Esophagus muscularis mucosa (tissue), 4 donors: Measurements from ENCODE around the gene CHRNA3.

Experiments used
- EP300 ChIP-seq: sonication (generic); formaldehyde crosslinking; IDR thresholded peaks from one replicate; pipeline ENCODE4 v1.6.1; 2017; ENCODE audit warnings: antibody characterized with exemption
- POLR2AphosphoS5 ChIP-seq, 2 donors: sonication (generic); formaldehyde crosslinking; IDR thresholded peaks; one replicate each; pipeline ENCODE4 v1.6.1; 2017; ENCODE audit warnings: antibody characterized with exemption in 2 of 2
- TF ChIP-seq, protein P1 (sequence below), 3 experiments: fragments of 200-600 bp in 2 of 3; fragments of 450-650 bp in 1 of 3; sonication (generic) in 2 of 3; IDR thresholded peaks; one replicate each; pipeline ENCODE4 v1.5.1; 2017 to 2019; ENCODE audit warnings: antibody characterized with exemption in 3 of 3, mild to moderate bottlenecking in 2 of 3, moderate library complexity in 1 of 3

DNA sequence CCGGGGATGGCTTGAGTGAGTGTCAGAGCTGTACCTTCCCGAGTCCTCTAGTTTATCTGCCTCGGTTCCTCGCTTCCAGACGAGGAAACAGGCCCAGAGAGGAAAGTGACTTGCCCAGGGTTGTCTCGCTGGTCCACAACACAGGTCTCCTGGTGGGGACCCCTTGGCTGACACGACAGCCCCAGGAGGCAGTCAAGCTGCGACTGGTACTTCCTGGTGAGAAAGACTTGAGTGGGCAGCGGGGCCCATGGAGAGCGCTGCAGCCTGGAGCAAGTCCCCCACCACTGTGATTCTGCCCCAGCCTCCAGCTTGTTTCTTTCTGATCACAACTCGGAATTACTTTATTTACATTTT lies 56.1 kb downstream of the CHRNA3 start:
- TF ChIP-seq EP300 = no peak
- TF ChIP-seq, protein P1, sequence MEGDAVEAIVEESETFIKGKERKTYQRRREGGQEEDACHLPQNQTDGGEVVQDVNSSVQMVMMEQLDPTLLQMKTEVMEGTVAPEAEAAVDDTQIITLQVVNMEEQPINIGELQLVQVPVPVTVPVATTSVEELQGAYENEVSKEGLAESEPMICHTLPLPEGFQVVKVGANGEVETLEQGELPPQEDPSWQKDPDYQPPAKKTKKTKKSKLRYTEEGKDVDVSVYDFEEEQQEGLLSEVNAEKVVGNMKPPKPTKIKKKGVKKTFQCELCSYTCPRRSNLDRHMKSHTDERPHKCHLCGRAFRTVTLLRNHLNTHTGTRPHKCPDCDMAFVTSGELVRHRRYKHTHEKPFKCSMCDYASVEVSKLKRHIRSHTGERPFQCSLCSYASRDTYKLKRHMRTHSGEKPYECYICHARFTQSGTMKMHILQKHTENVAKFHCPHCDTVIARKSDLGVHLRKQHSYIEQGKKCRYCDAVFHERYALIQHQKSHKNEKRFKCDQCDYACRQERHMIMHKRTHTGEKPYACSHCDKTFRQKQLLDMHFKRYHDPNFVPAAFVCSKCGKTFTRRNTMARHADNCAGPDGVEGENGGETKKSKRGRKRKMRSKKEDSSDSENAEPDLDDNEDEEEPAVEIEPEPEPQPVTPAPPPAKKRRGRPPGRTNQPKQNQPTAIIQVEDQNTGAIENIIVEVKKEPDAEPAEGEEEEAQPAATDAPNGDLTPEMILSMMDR (IDR thresholded peaks at IDR 0.05) = no peak
- TF ChIP-seq POLR2AphosphoS5 (IDR thresholded peaks at IDR 0.05) = no peak
